HCT116 (cell line): ENCODE measurements around the gene DLG2. TPM values are rescaled to one million over a fixed set of nuclear protein-coding genes. Genes with fewer than 3 reads are reported as not detected.

Experiments
- ATAC-seq: fragments of 200-7000 bp; cut with Tn5 transposase; 2 replicates; pipeline ENCODE4 v1.9.1; 2020; ENCODE audit warnings: mild to moderate bottlenecking, moderate library complexity
- BruUV-seq: library from RNA; stranded (reverse); fragments of 400-500 nt; replicated peaks from 2 replicates; lab custom pipeline; 2021; lab: Mats Ljungman, UMichigan
- CTCF ChIA-PET: fragments of 300-600 bp; sonication (Branson Sonifier 250); formaldehyde crosslinking; loops from one replicate; lab custom pipeline; 2021; ENCODE audit warnings: antibody characterized with exemption; lab: Charles Lee
- POLR2A ChIA-PET: fragments of 300-600, 350-600 bp; sonication (Branson Sonifier 250); formaldehyde crosslinking; loops from one replicate; lab custom pipeline; 2021; ENCODE audit warnings: antibody characterized with exemption; lab: Charles Lee
- RAD21 ChIA-PET, 2 experiments: fragments of 300-600 bp; sonication (Branson Sonifier 250); formaldehyde crosslinking; loops; one replicate each; lab custom pipeline; 2023; ENCODE audit warnings: low total read pairs in 2 of 2; ENCODE audit not compliant: uncharacterized antibody in 2 of 2, unreplicated experiment in 2 of 2, low non-redundant PET in 1 of 2; lab: Charles Lee
- DNase-seq: peaks from one replicate; pipeline ENCODE4 v3.0.0-alpha.2; 2010; ENCODE audit warnings: low read depth, low spot score
- H2AFZ ChIP-seq: fragments of 200-600 bp; shearing (Covaris generic), sonication (generic); 2 replicates; pipeline ENCODE4 v1.6.1; 2017; ENCODE audit warnings: low read depth, mixed run types, mixed read lengths, antibody characterized with exemption, low read length; ENCODE audit not compliant: poor library complexity, severe bottlenecking
- H3K27ac ChIP-seq: 2 replicates; pipeline ENCODE4 v1.5.1; 2012; ENCODE audit warnings: low read depth, low read length
- H3K27me3 ChIP-seq: fragments of 200-600 bp; sonication (generic); 2 replicates; pipeline ENCODE4 v1.6.1; 2016; ENCODE audit warnings: mixed run types, low read length, mixed read lengths; ENCODE audit not compliant: insufficient read depth
- H3K36me3 ChIP-seq, 2 experiments: fragments of 200-500 bp in 1 of 2; fragments of 200-600 bp in 1 of 2; sonication (Bioruptor generic) in 1 of 2; sonication (generic) in 1 of 2; 2 replicates each; pipeline versions ENCODE4 v1.5.1 to v1.6.1; 2014 to 2016; ENCODE audit warnings: low read length in 2 of 2, inconsistent platforms in 1 of 2, mixed read lengths in 1 of 2, mixed run types in 1 of 2; ENCODE audit not compliant: insufficient read depth in 2 of 2, control insufficient read depth in 1 of 2
- H3K4me1 ChIP-seq, 2 experiments: fragments of 200-600 bp in 1 of 2; sonication (generic) in 1 of 2; 2 replicates each; pipeline versions ENCODE4 v1.5.1 to v1.6.1; 2012 to 2017; ENCODE audit warnings: low read length in 2 of 2, inconsistent platforms in 1 of 2, mild to moderate bottlenecking in 1 of 2, mixed read lengths in 1 of 2, mixed run types in 1 of 2, moderate library complexity in 1 of 2; ENCODE audit not compliant: insufficient read depth in 2 of 2, control insufficient read depth in 1 of 2
- H3K4me2 ChIP-seq: fragments of 200-600 bp; sonication (generic); 2 replicates; pipeline ENCODE4 v1.6.1; 2017; ENCODE audit warnings: mixed run types, low read length, mixed read lengths
- H3K4me3 ChIP-seq, 2 experiments: fragments of 200-600 bp in 1 of 2; sonication (generic) in 1 of 2; replicated peaks in 1 of 2; 2 replicates each; pipeline ENCODE4 v1.5.1; 2011 to 2016; ENCODE audit warnings: low read length in 2 of 2, control low read depth in 1 of 2, low read depth in 1 of 2, mild to moderate bottlenecking in 1 of 2, mixed read lengths in 1 of 2, mixed run types in 1 of 2
- H3K79me2 ChIP-seq: fragments of 200-600 bp; sonication (generic); 2 replicates; pipeline ENCODE4 v1.6.1; 2017; ENCODE audit warnings: mild to moderate bottlenecking, mixed run types, low read length, moderate library complexity, mixed read lengths; ENCODE audit not compliant: insufficient read depth
- H3K9ac ChIP-seq: fragments of 200-600 bp; sonication (generic); 2 replicates; pipeline ENCODE4 v1.6.1; 2016; ENCODE audit warnings: low read length, mixed read lengths
- H3K9me2 ChIP-seq: fragments of 200-600 bp; sonication (generic), shearing (Covaris generic); 2 replicates; pipeline ENCODE4 v1.6.1; 2017; ENCODE audit warnings: mixed run types, mild to moderate bottlenecking, moderate library complexity; ENCODE audit not compliant: insufficient read depth
- H3K9me3 ChIP-seq, 2 experiments: fragments of 200-500 bp in 1 of 2; fragments of 200-600 bp in 1 of 2; sonication (Bioruptor generic) in 1 of 2; sonication (generic) in 1 of 2; 2 replicates each; pipeline ENCODE4 v1.6.1; 2014 to 2017; ENCODE audit warnings: low read length in 2 of 2, mixed read lengths in 2 of 2, inconsistent platforms in 1 of 2, low read depth in 1 of 2, mild to moderate bottlenecking in 1 of 2, mixed run types in 1 of 2, moderate library complexity in 1 of 2; ENCODE audit not compliant: control insufficient read depth in 1 of 2, insufficient read depth in 1 of 2
- H4K20me1 ChIP-seq: fragments of 200-600 bp; sonication (generic), shearing (Covaris generic); 2 replicates; pipeline ENCODE4 v1.6.1; 2017; ENCODE audit warnings: mixed run types, mild to moderate bottlenecking, moderate library complexity; ENCODE audit not compliant: insufficient read depth
- CBX3 ChIP-seq: IDR thresholded peaks from 2 replicates; pipeline ENCODE4 v1.6.1; 2012; ENCODE audit warnings: low read depth
- ELF1 ChIP-seq: IDR thresholded peaks from 2 replicates; pipeline ENCODE4 v1.6.1; 2012; ENCODE audit warnings: low read depth, borderline replicate concordance
- EZH2 ChIP-seq: fragments of 200-600 bp; sonication (generic); IDR thresholded peaks from 2 replicates; pipeline ENCODE4 v1.6.1; 2017; ENCODE audit warnings: antibody characterized with exemption, mixed run types
- SIN3A ChIP-seq: IDR thresholded peaks from 2 replicates; pipeline ENCODE4 v1.6.1; 2012; ENCODE audit warnings: low read depth
- SP1 ChIP-seq: IDR thresholded peaks from 2 replicates; pipeline ENCODE4 v1.6.1; 2012; ENCODE audit warnings: low read depth
- SRF ChIP-seq: IDR thresholded peaks from 2 replicates; pipeline ENCODE4 v1.6.1; 2012; ENCODE audit warnings: low read depth
- TCF7L2 ChIP-seq: IDR thresholded peaks from 2 replicates; pipeline ENCODE4 v1.7.0; 2011; ENCODE audit warnings: borderline replicate concordance, inconsistent platforms; ENCODE audit not compliant: insufficient read depth, insufficient read length; ENCODE audit errors: extremely low read depth
- YY1 ChIP-seq: IDR thresholded peaks from 2 replicates; pipeline ENCODE4 v1.6.1; 2011; ENCODE audit warnings: low read length, low read depth, moderate library complexity, mild to moderate bottlenecking; ENCODE audit not compliant: insufficient replicate concordance; ENCODE audit errors: extremely low read depth
- ZNF274 ChIP-seq: fragments of 200-500 bp; sonication (Bioruptor generic); IDR thresholded peaks from 2 replicates; pipeline ENCODE4 v1.6.1; 2014; ENCODE audit warnings: mild to moderate bottlenecking, low read depth, low read length, inconsistent platforms
- intact Hi-C: fragments of 100-400 bp; cut with micrococcal nuclease; formaldehyde crosslinking; loops from 2 replicates; pipeline ENCODE4 v1.10.0; 2022
- total RNA-seq: library from RNA; stranded (reverse); gene quantifications from one replicate; pipeline ENCODE4 v1.2.1, GENCODE V29; 2021; ENCODE audit not compliant: unreplicated experiment
- TF ChIP-seq, protein P1 (sequence below): IDR thresholded peaks from 2 replicates; pipeline ENCODE4 v1.6.1; 2012; ENCODE audit warnings: low read depth
- TF ChIP-seq, protein P2 (sequence below): IDR thresholded peaks from 2 replicates; pipeline ENCODE4 v1.6.1; 2012
- TF ChIP-seq, protein P3 (sequence below): IDR thresholded peaks from 2 replicates; pipeline ENCODE4 v1.6.1; 2011; ENCODE audit warnings: mild to moderate bottlenecking, low read length, moderate library complexity; ENCODE audit not compliant: insufficient replicate concordance; ENCODE audit errors: extremely low read depth

DLG2 gene
- total RNA-seq, 1 experiment from 2014 or later = 2.4 TPM

DNA sequence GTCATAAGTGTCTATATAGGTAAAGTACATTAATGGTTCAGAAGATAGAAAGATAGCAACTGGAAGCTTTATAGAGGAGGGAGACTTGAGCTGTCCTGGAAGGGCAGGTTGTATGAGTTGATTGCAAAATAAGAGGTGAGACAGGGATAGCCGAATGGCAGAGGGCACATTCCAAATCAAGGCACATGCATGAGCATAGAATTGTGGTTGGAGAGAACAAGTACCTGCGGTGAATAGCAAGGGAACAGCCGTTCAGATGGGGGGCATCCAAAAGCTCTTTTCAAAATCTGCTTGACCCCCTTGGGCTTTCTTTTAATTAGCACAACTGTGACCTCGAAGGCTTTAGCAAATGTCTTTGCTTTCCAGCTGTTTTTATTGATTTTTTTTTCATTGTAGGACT is 1868.0 kb downstream of the DLG2 start:
- ChIA-PET RAD21 (no interaction called here), POLR2A (no interaction called here), CTCF (no interaction called here)
- peaks cover 16% of the 10 kb centered on the region for H3K27me3 ChIP-seq
- H3K4me3 ChIP-seq = no peak overlapping the region
- no peaks in the 10 kb centered on the region for H4K20me1 ChIP-seq
- H3K9ac ChIP-seq = no peak overlapping the region
- no peaks in the 10 kb centered on the region for H3K79me2 ChIP-seq
- H2AFZ ChIP-seq = no peak overlapping the region
- H3K9me2 ChIP-seq = no peaks in the 10 kb centered on the region
- no TSS peak for BruUV-seq
- H3K9me3 ChIP-seq = no peaks in the 10 kb centered on the region
- intact Hi-C loops = no loop called here
- ATAC-seq (no peak), DNase-seq (no peak)
- H3K27ac ChIP-seq = no peak overlapping the region
- no peaks in the 10 kb centered on the region for H3K4me1 ChIP-seq
- H3K36me3 ChIP-seq = no peaks in the 10 kb centered on the region
- TF ChIP-seq, protein P1, sequence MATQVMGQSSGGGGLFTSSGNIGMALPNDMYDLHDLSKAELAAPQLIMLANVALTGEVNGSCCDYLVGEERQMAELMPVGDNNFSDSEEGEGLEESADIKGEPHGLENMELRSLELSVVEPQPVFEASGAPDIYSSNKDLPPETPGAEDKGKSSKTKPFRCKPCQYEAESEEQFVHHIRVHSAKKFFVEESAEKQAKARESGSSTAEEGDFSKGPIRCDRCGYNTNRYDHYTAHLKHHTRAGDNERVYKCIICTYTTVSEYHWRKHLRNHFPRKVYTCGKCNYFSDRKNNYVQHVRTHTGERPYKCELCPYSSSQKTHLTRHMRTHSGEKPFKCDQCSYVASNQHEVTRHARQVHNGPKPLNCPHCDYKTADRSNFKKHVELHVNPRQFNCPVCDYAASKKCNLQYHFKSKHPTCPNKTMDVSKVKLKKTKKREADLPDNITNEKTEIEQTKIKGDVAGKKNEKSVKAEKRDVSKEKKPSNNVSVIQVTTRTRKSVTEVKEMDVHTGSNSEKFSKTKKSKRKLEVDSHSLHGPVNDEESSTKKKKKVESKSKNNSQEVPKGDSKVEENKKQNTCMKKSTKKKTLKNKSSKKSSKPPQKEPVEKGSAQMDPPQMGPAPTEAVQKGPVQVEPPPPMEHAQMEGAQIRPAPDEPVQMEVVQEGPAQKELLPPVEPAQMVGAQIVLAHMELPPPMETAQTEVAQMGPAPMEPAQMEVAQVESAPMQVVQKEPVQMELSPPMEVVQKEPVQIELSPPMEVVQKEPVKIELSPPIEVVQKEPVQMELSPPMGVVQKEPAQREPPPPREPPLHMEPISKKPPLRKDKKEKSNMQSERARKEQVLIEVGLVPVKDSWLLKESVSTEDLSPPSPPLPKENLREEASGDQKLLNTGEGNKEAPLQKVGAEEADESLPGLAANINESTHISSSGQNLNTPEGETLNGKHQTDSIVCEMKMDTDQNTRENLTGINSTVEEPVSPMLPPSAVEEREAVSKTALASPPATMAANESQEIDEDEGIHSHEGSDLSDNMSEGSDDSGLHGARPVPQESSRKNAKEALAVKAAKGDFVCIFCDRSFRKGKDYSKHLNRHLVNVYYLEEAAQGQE = no peak
- no peak overlapping the region for H3K4me2 ChIP-seq

DNA sequence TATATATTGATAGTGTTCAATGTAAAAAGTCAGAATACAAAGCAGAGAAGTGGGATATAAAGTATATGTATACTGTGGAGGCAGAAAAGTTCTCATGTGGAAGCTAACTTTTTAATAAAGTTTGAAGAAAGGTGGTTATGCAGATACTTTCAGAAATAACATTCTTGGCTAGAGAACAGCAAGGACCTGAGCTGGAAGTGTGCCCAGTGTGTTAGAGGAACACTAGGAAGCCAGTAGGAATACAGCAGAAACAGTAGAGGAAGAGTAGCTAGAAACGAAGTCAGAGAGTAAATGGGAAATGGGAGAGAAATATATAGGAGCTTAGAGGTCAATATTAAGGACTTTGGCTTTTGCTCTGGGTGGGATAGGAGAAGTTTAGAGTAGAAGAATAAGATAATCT is 1876.1 kb downstream of the DLG2 start:
- Histone ChIP-seq H3K4me1 (no peaks in the 10 kb centered on the region), H3K9ac (no peak overlapping the region), H3K79me2 (no peaks in the 10 kb centered on the region), H3K27me3 (peaks cover 19% of the 10 kb centered on the region), H3K27ac (no peak overlapping the region), H3K4me3 (no peak overlapping the region), H4K20me1 (no peaks in the 10 kb centered on the region), H3K9me3 (no peaks in the 10 kb centered on the region), H2AFZ (no peak overlapping the region), H3K4me2 (no peak overlapping the region), H3K9me2 (no peaks in the 10 kb centered on the region), H3K36me3 (no peaks in the 10 kb centered on the region)
- no TSS peak for BruUV-seq
- ChIA-PET POLR2A (no interaction called here), CTCF (no interaction called here), RAD21 (no interaction called here)
- DNase-seq (no peak), ATAC-seq (no peak)
- intact Hi-C loops = no loop called here
- TF ChIP-seq ZNF274 = no peak
- TF ChIP-seq CBX3 = no peak
- TF ChIP-seq, protein P2, sequence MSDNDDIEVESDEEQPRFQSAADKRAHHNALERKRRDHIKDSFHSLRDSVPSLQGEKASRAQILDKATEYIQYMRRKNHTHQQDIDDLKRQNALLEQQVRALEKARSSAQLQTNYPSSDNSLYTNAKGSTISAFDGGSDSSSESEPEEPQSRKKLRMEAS = no peak
- TF ChIP-seq SRF = no peak
- no peak for TF ChIP-seq EZH2
- TF ChIP-seq, protein P3, sequence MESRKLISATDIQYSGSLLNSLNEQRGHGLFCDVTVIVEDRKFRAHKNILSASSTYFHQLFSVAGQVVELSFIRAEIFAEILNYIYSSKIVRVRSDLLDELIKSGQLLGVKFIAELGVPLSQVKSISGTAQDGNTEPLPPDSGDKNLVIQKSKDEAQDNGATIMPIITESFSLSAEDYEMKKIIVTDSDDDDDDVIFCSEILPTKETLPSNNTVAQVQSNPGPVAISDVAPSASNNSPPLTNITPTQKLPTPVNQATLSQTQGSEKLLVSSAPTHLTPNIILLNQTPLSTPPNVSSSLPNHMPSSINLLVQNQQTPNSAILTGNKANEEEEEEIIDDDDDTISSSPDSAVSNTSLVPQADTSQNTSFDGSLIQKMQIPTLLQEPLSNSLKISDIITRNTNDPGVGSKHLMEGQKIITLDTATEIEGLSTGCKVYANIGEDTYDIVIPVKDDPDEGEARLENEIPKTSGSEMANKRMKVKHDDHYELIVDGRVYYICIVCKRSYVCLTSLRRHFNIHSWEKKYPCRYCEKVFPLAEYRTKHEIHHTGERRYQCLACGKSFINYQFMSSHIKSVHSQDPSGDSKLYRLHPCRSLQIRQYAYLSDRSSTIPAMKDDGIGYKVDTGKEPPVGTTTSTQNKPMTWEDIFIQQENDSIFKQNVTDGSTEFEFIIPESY = no peak
- no peak for TF ChIP-seq SIN3A
- no peak for TF ChIP-seq YY1
- no peak for TF ChIP-seq ELF1
- TF ChIP-seq TCF7L2 = no peak
- TF ChIP-seq SP1 = no peak
